ENCODE data around the gene F13A1.

F13A1 gene

DNA sequence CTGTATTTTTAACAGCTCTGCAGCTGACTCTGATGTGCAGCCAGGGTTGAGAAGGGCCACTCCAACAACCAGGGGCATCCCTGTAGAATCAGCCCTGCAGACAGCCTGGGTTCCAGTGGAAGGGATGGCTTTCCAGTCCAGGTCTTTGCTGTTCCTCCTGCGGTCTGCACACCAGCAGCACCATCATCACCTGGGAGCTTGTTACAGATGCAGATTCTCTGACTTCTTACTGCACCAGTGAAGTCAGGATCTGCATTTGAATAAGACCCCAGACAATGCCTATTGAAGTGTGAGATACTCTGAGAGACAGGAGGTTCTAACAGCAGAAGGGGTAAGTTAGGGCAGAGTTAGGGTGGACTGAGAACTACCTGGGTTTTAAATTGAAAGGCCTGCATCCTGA, 151.3 kb downstream of the F13A1 start:
- POLR2A ChIA-PET, result no interaction called here
- no peak overlapping the region for H3K4me3 ChIP-seq (ENCODE audit: low read depth, low read length)
- CTCF ChIA-PET, result no interaction called here
- TF ChIP-seq, protein P1, sequence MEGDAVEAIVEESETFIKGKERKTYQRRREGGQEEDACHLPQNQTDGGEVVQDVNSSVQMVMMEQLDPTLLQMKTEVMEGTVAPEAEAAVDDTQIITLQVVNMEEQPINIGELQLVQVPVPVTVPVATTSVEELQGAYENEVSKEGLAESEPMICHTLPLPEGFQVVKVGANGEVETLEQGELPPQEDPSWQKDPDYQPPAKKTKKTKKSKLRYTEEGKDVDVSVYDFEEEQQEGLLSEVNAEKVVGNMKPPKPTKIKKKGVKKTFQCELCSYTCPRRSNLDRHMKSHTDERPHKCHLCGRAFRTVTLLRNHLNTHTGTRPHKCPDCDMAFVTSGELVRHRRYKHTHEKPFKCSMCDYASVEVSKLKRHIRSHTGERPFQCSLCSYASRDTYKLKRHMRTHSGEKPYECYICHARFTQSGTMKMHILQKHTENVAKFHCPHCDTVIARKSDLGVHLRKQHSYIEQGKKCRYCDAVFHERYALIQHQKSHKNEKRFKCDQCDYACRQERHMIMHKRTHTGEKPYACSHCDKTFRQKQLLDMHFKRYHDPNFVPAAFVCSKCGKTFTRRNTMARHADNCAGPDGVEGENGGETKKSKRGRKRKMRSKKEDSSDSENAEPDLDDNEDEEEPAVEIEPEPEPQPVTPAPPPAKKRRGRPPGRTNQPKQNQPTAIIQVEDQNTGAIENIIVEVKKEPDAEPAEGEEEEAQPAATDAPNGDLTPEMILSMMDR (IDR thresholded peaks at IDR 0.05; ENCODE audit: insufficient read depth, low read length, missing control alignments), result no peak
- DNase-seq (ENCODE audit: low read depth, low spot score), result no peak

DNA sequence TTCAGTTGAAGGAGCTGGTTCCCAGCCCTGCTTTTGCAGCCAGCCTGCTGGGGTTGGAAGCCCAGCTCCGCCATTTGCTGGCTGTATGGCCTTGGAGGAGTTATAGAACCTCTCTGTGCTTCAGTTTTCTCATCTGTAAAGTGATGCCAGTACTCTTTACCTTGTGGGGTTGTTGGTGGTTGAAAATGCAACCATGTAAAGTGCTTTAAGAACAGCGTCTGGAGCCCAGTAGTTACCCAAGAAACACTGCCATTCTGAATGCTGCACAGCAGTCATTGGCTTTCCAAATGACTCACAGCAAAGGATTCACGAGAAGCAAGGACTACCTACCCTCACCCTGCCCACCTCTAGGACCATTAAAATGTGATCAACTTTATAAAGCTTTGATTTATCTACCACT, 154.4 kb downstream of the F13A1 start:
- TF ChIP-seq, protein P1 (IDR thresholded peaks at IDR 0.05; ENCODE audit: insufficient read depth, low read length, missing control alignments), result no peak
- DNase-seq (ENCODE audit: low read depth, low spot score), result no peak
- ChIA-PET CTCF (no interaction called here), POLR2A (no interaction called here)
- no peak overlapping the region for H3K4me3 ChIP-seq (ENCODE audit: low read depth, low read length)

DNA sequence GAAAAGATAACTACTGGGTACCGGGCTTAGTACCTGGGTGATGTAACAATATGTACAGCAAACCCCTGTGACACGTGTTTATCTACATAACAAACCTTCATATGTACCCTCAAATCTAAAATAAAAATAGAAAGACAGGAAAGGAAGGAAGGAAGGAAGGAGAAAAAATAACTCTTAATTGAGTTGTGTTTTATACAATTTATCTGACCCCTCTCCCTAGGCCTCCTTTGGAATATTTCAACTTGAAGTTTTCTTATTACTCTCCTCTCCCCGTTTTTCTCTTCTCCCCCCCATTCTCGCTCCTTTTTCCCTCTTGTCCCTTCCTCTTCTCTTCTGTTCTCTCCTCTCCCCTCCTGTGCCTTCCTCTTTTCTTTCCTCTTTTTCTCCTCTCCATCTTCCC, 156.1 kb downstream of the F13A1 start:
- ChIA-PET POLR2A (no interaction called here), CTCF (no interaction called here)
- no peak for DNase-seq (ENCODE audit: low read depth, low spot score)
- TF ChIP-seq, protein P1 (IDR thresholded peaks at IDR 0.05; ENCODE audit: insufficient read depth, low read length, missing control alignments), result no peak
- no peak overlapping the region for H3K4me3 ChIP-seq (ENCODE audit: low read depth, low read length)

DNA sequence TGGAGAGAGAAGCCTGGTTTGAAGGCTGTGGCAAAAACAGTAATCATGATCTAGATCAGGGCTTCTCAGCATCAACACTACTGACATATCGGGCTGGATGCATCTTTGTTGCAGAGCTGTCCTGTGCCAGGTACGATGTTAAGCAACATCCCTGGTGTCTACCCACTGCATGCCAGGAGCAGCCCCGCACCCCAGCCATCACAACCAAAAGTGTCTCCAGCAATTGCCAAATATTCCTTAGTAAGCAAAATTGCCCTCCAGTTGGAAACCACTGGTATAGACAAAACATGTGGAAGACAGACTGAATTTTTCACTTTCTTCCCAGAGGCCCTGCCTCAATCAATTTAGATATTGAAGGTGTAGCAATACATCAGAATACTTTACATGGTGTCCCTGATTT, 166.1 kb downstream of the F13A1 start:
- DNase-seq (ENCODE audit: low read depth, low spot score), result no peak
- CTCF ChIA-PET, result no interaction called here
- POLR2A ChIA-PET, result no interaction called here
- TF ChIP-seq, protein P1 (IDR thresholded peaks at IDR 0.05; ENCODE audit: insufficient read depth, low read length, missing control alignments), result no peak
- H3K4me3 ChIP-seq (ENCODE audit: low read depth, low read length), result no peak overlapping the region

DNA sequence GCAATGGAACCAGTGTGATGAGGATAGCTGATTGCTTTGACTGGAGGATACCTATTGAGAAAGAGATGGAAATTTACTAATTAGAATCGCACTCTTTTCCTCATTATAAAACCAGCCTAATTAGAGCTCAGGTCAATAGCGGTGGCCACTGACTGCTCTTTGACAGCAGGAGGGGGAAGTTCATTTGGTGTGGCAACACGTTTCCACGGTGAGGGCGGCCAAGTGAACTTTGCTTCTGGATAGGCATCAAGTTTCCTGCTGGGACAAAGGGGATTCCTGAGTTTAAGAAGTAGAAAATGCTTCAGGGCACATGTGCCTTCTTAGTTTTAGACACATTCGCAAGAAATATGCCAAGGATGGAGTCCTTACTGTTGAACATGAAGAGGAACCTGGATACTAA, 168.4 kb downstream of the F13A1 start:
- POLR2A ChIA-PET, result no interaction called here
- CTCF ChIA-PET, result no interaction called here
- H3K4me3 ChIP-seq (ENCODE audit: low read depth, low read length), result no peak overlapping the region
- DNase-seq (ENCODE audit: low read depth, low spot score), result no peak
- TF ChIP-seq, protein P1 (IDR thresholded peaks at IDR 0.05; ENCODE audit: insufficient read depth, low read length, missing control alignments), result no peak

DNA sequence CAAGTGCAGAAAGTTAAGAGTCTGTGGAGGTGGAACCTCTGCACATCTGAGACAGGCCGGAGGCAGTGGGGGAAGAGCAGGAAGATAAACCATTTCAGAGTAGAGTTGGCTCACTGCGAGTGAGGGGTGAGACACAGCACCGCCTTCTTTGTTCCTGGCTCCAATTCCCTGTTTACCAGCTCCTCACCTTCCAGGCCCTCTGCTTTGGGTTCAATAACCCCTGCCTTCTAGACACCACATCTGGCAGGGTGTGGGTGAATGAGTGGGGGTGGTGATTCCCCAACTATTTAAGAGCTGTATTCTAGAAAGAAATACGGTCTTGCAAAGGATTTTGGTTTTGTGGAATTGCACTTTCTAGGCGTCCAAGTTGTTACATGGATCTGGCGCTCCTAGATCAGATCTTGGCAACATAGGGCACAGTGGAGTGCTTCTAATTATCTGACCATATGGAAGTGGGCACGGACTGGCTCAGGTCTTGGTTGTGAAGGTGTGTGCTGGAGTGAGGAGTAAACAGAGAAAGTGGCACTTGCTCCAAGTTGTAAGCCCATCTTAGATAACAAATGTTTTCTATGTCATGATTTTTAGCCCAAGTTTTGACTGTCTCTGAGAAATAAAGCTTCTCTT, 172.2 kb downstream of the F13A1 start:
- TF ChIP-seq, protein P1 (IDR thresholded peaks at IDR 0.05; ENCODE audit: insufficient read depth, low read length, missing control alignments), result no peak
- no peak overlapping the region for H3K4me3 ChIP-seq (ENCODE audit: low read depth, low read length)
- DNase-seq (ENCODE audit: low read depth, low spot score), result no peak
- CTCF ChIA-PET, result no interaction called here
- POLR2A ChIA-PET, result no interaction called here

Data from AG04449 (cell line).